ENCODE measurements around the gene TRIM7. TPM values are rescaled to one million over a fixed set of nuclear protein-coding genes. Genes with fewer than 3 reads are reported as not detected.

Gene TRIM7
- polyA plus RNA-seq, 1 donor from 2014 or later: 2.1 TPM

- Histone ChIP-seq H3F3A (ENCODE audit: insufficient read depth, low read length, poor library complexity, severe bottlenecking) (peaks cover 2% of the 10 kb centered on the region), H3K9ac (ENCODE audit: low read length) (peak overlapping the region; percentile 10), H3K4me3 (ENCODE audit: low read length) (peak overlapping the region; percentile 73), H3K36me3 (ENCODE audit: insufficient read depth, low read length) (no peaks in the 10 kb centered on the region), H3K27ac (ENCODE audit: low read length) (no peak overlapping the region), H3K27me3 (ENCODE audit: insufficient read depth, low read depth, low read length) (peaks cover 11% of the 10 kb centered on the region), H3K9me3 (ENCODE audit: low read length) (no peaks in the 10 kb centered on the region), H3K79me2 (replicated peaks; ENCODE audit: insufficient read depth, low read length) (no peaks in the 10 kb centered on the region), H3K4me2 (ENCODE audit: low read length) (no peak overlapping the region), H4K20me1 (ENCODE audit: insufficient read depth) (no peaks in the 10 kb centered on the region), H2AFZ (ENCODE audit: low read depth, low read length) (no peak overlapping the region), H3K9me2 (ENCODE audit: insufficient read depth, low read length) (no peaks in the 10 kb centered on the region)
- TF ChIP-seq REST (IDR thresholded peaks at IDR 0.05; ENCODE audit: borderline replicate concordance) (no peak), POLR2AphosphoS5 (IDR thresholded peaks at IDR 0.05) (no peak), RAD21 (conservative IDR thresholded peaks at IDR 0.05) (no peak), EP300 (conservative IDR thresholded peaks at IDR 0.05; ENCODE audit: poor library complexity, severe bottlenecking) (no peak), MXI1 (conservative IDR thresholded peaks at IDR 0.05; ENCODE audit: poor library complexity, severe bottlenecking) (no peak), SMC3 (conservative IDR thresholded peaks at IDR 0.05; ENCODE audit: poor library complexity) (no peak), EZH2 (IDR thresholded peaks at IDR 0.05; ENCODE audit: borderline replicate concordance, insufficient read depth, low read length, poor library complexity, severe bottlenecking) (no peak), TAF1 (IDR thresholded peaks at IDR 0.05; ENCODE audit: low read depth) (no peak), CTCF (IDR thresholded peaks at IDR 0.05; ENCODE audit: poor library complexity, severe bottlenecking) (no peak)
Measured at GRCh38 chr5:181218795-181219124, 13.8 kb upstream of the TRIM7 start.

DNA sequence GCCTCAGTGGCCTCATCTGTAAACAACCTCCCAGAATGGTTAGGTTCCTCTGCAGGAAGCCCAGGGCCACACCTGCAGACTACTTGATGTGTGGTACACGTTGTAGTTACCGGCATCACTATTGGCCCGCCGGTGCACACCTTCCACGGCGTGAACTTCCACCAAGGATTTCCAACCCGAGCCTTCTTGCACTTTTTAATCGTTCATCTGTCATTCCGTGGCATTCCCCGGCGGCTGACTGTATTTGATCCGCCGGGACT is 12.7 kb upstream of the TRIM7 start:
- Histone ChIP-seq H3F3A (ENCODE audit: insufficient read depth, low read length, poor library complexity, severe bottlenecking) (peaks cover 2% of the 10 kb centered on the region), H3K4me2 (ENCODE audit: low read length) (peak overlapping the region; percentile 61), H3K9me2 (ENCODE audit: insufficient read depth, low read length) (no peaks in the 10 kb centered on the region), H3K9me3 (ENCODE audit: low read length) (no peaks in the 10 kb centered on the region), H3K4me3 (ENCODE audit: low read length) (peak overlapping the region; percentile 73), H3K27ac (ENCODE audit: low read length) (no peak overlapping the region), H3K9ac (ENCODE audit: low read length) (peak overlapping the region; percentile 15), H3K79me2 (replicated peaks; ENCODE audit: insufficient read depth, low read length) (no peaks in the 10 kb centered on the region), H4K20me1 (ENCODE audit: insufficient read depth) (no peaks in the 10 kb centered on the region), H2AFZ (ENCODE audit: low read depth, low read length) (no peak overlapping the region), H3K27me3 (ENCODE audit: insufficient read depth, low read depth, low read length) (peaks cover 14% of the 10 kb centered on the region), H3K36me3 (ENCODE audit: insufficient read depth, low read length) (no peaks in the 10 kb centered on the region)
- TF ChIP-seq CTCF (IDR thresholded peaks at IDR 0.05; ENCODE audit: poor library complexity, severe bottlenecking) (no peak), SMC3 (conservative IDR thresholded peaks at IDR 0.05; ENCODE audit: poor library complexity) (no peak), REST (IDR thresholded peaks at IDR 0.05; ENCODE audit: borderline replicate concordance) (no peak)

Measured in neural cell (in vitro differentiated cells).